Activated T-cell treated with anti-CD3 and anti-CD28 coated beads, Interleukin-2, amount 50 U/mL, for 4 hours (primary cell): ENCODE results near the gene PIGW. TPM values are rescaled to one million over a fixed set of nuclear protein-coding genes. Genes with fewer than 3 reads are reported as not detected.

Experiments
- ATAC-seq, 2 donors: fragments of 200-7000 bp; cut with Tn5 transposase; one replicate each; pipeline ENCODE4 v1.10.0; 2021
- DNase-seq: peaks from one replicate; pipeline ENCODE4 v3.0.0-alpha.2; 2020
- H3K27me3 Mint-ChIP-seq: one replicate; pipeline ENCODE4 v1.8.0; 2021; ENCODE audit warnings: low read depth, mixed read lengths
- H3K36me3 Mint-ChIP-seq: one replicate; pipeline ENCODE4 v1.8.0; 2022; ENCODE audit warnings: mixed read lengths; ENCODE audit not compliant: insufficient read depth
- H3K4me1 Mint-ChIP-seq: one replicate; pipeline ENCODE4 v1.8.0; 2021; ENCODE audit warnings: low read depth, mixed read lengths
- H3K4me3 Mint-ChIP-seq: one replicate; pipeline ENCODE4 v1.8.0; 2021; ENCODE audit warnings: mild to moderate bottlenecking, moderate library complexity, mixed read lengths
- H3K9me3 Mint-ChIP-seq: one replicate; pipeline ENCODE4 v1.8.0; 2021; ENCODE audit warnings: mixed read lengths
- total RNA-seq, 3 donors: library from RNA; stranded (reverse); gene quantifications; one replicate each; pipeline ENCODE4 v1.2.1, GENCODE V29; 2021

The PIGW gene
- total RNA-seq, result 10 to 100 TPM; 34.7 to 45.9 (median 38.0) TPM

DNA sequence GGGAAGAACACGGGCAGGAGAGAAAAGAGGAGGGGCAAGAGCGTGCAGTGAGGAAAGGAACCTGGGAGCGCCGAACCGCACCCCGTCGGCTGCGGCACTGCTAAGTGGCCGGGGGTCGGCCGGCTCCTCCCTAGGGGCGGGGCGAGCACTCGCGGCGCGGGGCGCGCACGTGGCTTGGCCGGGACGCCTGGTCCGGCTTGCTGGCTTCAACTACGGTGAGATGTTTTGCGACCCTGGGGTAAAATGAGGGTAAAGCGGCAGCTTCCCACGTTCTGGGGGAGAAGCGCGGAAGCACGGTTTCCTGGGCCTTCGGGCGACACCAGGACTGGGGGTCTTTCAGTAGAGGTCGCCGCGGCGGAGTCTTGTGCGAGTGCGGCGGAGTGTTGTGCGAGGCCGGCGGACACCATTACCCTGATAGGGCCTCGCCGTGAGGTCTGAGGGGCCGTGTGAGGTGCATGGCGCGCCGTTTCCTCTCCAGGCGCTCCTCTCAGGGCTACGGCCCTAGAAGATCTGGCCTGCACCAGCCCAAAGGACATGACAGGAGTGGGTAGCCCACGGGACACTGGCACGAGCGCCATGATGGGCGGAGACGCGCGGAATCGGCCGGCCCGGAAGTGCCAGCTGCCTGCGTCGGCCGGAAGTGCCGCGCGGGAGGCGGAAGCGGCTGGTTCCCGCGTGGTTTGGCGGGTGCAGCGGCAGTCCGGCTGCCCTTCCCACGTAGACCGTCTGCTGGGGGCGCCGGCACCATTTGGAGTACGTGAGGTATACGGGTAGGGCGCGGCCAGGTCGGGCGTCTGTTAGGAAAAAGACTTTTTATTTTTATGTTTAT, at the start of gene PIGW, which contains the start of gene MYO19:
Gene PIGW, plus strand, starts transcription at position 148 of the 829 bp plus-strand sequence. CDS start 2,115 bp downstream, outside the sequence.
Gene MYO19, minus strand, starts transcription at position 29 of the 829 bp plus-strand sequence. CDS start 2,330 bp downstream, outside the sequence.
- no peaks in the 10 kb centered on the region for H3K27me3 Mint-ChIP-seq
- ATAC-seq (peak; percentile 90 to 92), DNase-seq (peak; percentile 84)
- peaks cover 17% of the 10 kb centered on the region for H3K4me1 Mint-ChIP-seq
- H3K9me3 Mint-ChIP-seq, result no peaks in the 10 kb centered on the region
- H3K4me3 Mint-ChIP-seq, result peak within 1 kb of the TSS; percentile 95
- peaks cover 32% of the 10 kb centered on the region for H3K36me3 Mint-ChIP-seq

DNA sequence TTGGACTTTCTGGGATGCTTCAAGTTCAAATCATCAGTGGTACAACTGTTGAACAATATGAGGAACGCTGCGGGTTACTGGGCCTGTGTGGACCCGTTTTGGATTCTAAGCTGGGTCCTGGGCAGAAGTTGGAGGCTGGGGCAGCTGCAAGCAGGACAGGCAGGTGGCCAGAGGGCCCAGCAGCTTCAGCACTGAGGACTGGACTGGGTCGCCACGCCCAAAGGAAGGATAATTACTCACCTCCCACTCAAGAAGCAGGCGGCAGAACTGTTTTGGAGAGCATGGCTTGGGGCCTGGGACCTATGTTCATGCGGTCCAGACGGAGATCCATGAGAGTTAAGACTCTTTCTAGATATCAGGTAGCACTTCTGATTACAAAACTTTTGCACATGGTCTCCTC, 49.8 kb upstream of the PIGW start:
- H3K27me3 Mint-ChIP-seq, result peaks cover 21% of the 10 kb centered on the region
- H3K9me3 Mint-ChIP-seq, result no peaks in the 10 kb centered on the region

GRCh38 chr17:36485805-36486203, 49.0 kb upstream of the PIGW start:
- DNase-seq (no peak), ATAC-seq (no peak)
- Mint-ChIP-seq H3K4me1 (peaks cover 42% of the 10 kb centered on the region), H3K27me3 (peaks cover 18% of the 10 kb centered on the region), H3K4me3 (peak overlapping the region; percentile 99), H3K9me3 (no peaks in the 10 kb centered on the region), H3K36me3 (peaks cover 12% of the 10 kb centered on the region)

More for the DNA sequence above, 49.8 kb upstream of the PIGW start:
- H3K36me3 Mint-ChIP-seq, result peaks cover 9% of the 10 kb centered on the region
- peak overlapping the region; percentile 53 for H3K4me3 Mint-ChIP-seq
- ATAC-seq (no peak), DNase-seq (no peak)
- H3K4me1 Mint-ChIP-seq, result peaks cover 38% of the 10 kb centered on the region

DNA sequence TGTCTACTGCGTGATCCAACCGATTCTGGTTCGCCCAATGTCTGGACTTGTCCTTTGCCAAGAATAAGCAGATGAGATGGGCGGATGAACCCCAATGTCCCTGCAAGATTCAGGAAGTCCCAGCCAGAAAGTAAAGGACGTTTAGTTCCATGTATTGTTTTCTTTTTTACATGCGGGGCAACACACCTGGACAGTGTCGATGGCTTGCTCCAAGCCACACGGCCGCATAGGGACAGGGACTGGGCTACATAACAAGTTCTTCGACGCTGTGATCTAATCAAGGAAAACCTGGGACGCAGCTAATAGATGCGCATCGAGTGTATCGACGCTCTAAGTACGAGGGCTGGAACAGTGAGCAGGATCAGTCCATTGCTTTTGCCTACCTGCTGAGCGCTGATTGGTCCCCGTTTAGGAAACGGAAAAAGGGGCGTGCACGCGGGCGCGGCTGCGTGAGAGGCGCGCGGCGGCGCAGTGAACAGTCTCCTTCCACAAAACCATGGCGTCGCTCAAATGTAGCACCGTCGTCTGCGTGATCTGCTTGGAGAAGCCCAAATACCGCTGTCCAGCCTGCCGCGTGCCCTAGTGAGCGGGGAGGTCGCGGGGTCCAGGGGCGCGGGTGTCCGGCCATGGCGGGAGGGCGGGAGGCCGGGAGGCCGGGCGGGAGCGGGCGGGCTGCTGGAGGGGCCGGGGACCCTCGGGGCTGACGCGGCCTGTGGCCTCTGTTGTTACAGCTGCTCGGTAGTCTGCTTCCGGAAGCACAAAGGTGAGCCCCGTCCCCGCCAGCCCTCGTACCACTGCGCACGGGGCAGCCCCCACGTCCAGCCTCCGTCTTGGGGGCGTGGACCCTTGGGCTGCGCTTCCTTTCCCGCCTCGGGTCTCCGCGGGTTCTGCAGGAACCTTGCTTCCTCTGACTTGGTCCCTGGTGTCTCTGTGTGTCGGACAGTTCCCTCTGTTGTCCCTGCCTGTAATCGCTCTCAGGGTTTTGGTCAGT, 48.3 kb upstream of the PIGW start, which contains the start of gene ZNHIT3:
Gene ZNHIT3, plus strand, starts transcription at position 478 of the 991 bp plus-strand sequence. Its CDS starts 19 bp downstream, at position 497.
- peak; percentile 83 for DNase-seq
- H3K4me1 Mint-ChIP-seq, result peaks cover 47% of the 10 kb centered on the region
- peak; percentile 95 to 96 for ATAC-seq
- H3K36me3 Mint-ChIP-seq, result peaks cover 12% of the 10 kb centered on the region
- peaks cover 14% of the 10 kb centered on the region for H3K27me3 Mint-ChIP-seq
- H3K9me3 Mint-ChIP-seq, result no peaks in the 10 kb centered on the region
- H3K4me3 Mint-ChIP-seq, result peak within 1 kb of the TSS; percentile 99

DNA sequence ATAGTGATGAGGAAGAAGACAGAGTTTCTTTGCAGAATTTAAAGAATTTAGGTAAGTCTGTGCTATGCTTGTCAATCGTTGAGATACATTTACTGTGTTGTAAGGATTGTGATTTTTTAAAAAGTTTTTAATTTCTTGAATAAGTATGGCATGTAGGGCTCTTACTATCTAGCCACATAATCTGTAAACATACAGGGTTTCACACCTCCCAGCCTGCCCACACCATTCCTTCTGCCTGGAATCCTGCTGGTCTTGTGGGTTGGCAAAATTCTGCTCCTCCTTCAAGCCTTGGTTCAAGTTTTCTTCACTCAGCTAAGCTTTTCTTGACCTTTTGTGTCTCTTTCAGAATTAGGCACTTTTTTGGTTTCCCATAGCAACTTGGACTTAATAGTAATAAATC, 40.8 kb upstream of the PIGW start:
- no peak for ATAC-seq
- H3K4me3 Mint-ChIP-seq, result no peak overlapping the region
- peaks cover 25% of the 10 kb centered on the region for H3K4me1 Mint-ChIP-seq
- no peaks in the 10 kb centered on the region for H3K27me3 Mint-ChIP-seq
- no peaks in the 10 kb centered on the region for H3K9me3 Mint-ChIP-seq
- peaks cover 45% of the 10 kb centered on the region for H3K36me3 Mint-ChIP-seq
- no peak for DNase-seq

- Mint-ChIP-seq H3K4me3 (no peak overlapping the region), H3K9me3 (no peaks in the 10 kb centered on the region), H3K36me3 (peaks cover 41% of the 10 kb centered on the region), H3K4me1 (peaks cover 19% of the 10 kb centered on the region), H3K27me3 (no peaks in the 10 kb centered on the region)
- ATAC-seq (no peak), DNase-seq (no peak)
Observed at GRCh38 chr17:36494674-36495073, 40.1 kb upstream of the PIGW start.

DNA sequence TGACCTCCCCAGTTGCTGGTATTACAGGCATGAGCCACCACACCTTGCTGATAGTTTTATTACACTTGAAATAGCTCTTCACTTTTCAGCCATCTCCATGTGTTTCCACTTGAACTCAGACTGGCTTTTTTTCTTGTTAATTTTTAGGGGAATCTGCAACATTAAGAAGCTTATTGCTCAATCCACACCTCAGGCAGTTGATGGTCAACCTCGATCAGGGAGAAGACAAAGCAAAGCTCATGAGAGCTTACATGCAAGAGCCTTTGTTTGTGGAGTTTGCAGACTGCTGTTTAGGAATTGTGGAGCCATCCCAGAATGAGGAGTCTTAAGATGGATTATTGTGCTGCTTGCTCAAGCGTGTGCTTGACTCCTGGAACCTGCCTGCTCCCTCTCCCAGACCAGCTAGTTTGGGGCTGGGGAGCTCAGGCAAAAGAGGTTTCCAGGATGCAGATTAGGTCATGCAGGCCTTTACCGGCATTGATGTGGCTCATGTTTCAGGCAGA, 39.7 kb upstream of the PIGW start:
- H3K27me3 Mint-ChIP-seq, result no peaks in the 10 kb centered on the region
- no peaks in the 10 kb centered on the region for H3K9me3 Mint-ChIP-seq
- no peak for ATAC-seq
- peaks cover 38% of the 10 kb centered on the region for H3K36me3 Mint-ChIP-seq
- peaks cover 15% of the 10 kb centered on the region for H3K4me1 Mint-ChIP-seq
- no peak overlapping the region for H3K4me3 Mint-ChIP-seq
- no peak for DNase-seq

GRCh38 chr17:36496018-36496789, 38.6 kb upstream of the PIGW start:
- peaks cover 38% of the 10 kb centered on the region for H3K36me3 Mint-ChIP-seq
- no peak overlapping the region for H3K4me3 Mint-ChIP-seq
- H3K4me1 Mint-ChIP-seq, result peaks cover 9% of the 10 kb centered on the region
- ATAC-seq (no peak), DNase-seq (no peak)
- no peaks in the 10 kb centered on the region for H3K27me3 Mint-ChIP-seq
- H3K9me3 Mint-ChIP-seq, result no peaks in the 10 kb centered on the region

DNA sequence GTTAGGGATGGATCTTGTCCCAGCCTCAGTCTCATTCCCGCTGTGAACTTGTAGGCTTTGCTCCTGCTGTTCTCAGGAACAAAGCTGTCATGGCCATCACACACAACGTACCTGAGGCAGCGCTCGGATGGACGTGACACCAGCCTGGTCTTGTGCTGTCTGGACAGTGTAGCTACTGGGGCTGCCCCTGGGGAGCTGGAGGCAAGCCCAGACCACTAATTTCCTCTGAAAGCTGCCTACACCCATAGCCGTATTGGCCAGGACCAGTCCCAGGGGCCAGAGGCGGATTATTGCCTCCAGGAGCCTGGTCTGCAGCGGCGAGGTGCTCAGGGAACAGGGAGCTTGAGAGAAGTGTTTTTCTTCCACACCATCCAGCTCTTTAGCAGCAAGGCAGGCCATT, 36.6 kb upstream of the PIGW start:
- Mint-ChIP-seq H3K9me3 (no peaks in the 10 kb centered on the region), H3K27me3 (no peaks in the 10 kb centered on the region), H3K4me1 (peaks cover 1% of the 10 kb centered on the region), H3K36me3 (peaks cover 41% of the 10 kb centered on the region), H3K4me3 (no peak overlapping the region)
- ATAC-seq (no peak), DNase-seq (no peak)

DNA sequence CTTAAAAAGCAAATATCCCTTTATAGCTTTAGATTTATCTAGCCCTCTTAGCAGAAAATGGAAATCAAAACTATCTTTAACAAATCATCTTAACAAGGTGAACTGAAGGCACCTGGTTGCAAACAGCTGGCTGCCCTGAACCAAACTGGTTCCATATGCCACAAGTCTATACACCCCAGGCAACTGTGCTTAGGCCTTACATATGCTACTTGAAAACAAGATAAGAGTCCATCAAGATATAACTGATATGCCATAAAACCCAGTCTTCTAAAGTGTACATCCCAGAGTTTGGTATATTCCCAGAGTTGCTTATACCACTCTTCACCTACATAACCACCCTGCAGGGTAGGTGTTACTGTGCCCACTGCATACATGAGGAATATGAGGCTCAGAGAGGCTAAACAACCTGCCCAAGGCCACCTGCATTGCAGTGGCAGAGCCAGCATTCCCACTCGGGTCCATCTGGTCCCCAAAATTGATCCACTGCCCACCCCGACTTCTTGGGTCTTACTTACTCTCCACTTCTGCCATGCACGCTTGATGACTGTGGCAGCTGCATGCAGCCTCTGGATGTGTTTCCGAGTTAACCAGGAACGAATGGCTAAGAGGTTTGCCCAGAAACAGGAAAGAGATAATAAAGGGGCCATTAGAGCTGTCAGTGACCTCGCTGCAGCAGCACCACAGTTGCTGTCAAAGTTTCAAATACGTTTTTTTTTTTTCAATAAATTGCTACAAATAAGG, 36.1 kb upstream of the PIGW start:
- no peak overlapping the region for H3K4me3 Mint-ChIP-seq
- H3K9me3 Mint-ChIP-seq, result no peaks in the 10 kb centered on the region
- peaks cover 47% of the 10 kb centered on the region for H3K36me3 Mint-ChIP-seq
- DNase-seq (no peak), ATAC-seq (no peak)
- H3K4me1 Mint-ChIP-seq, result peaks cover 1% of the 10 kb centered on the region
- H3K27me3 Mint-ChIP-seq, result no peaks in the 10 kb centered on the region

GRCh38 chr17:36500745-36501225, 34.0 kb upstream of the PIGW start:
- H3K4me1 Mint-ChIP-seq, result peaks cover 1% of the 10 kb centered on the region
- no peak overlapping the region for H3K4me3 Mint-ChIP-seq
- H3K36me3 Mint-ChIP-seq, result peaks cover 41% of the 10 kb centered on the region
- H3K27me3 Mint-ChIP-seq, result no peaks in the 10 kb centered on the region
- no peaks in the 10 kb centered on the region for H3K9me3 Mint-ChIP-seq
- DNase-seq (no peak), ATAC-seq (peak in 1 of 2 donors; percentile 17)

- no peaks in the 10 kb centered on the region for H3K27me3 Mint-ChIP-seq
- ATAC-seq (no peak), DNase-seq (no peak)
Observed at GRCh38 chr17:36501351-36501750, 33.4 kb upstream of the PIGW start.

GRCh38 chr17:36501963-36502362, 32.8 kb upstream of the PIGW start:
- Mint-ChIP-seq H3K4me1 (peaks cover 1% of the 10 kb centered on the region), H3K9me3 (no peaks in the 10 kb centered on the region)
- ATAC-seq, result no peak

More at GRCh38 chr17:36501351-36501750, 33.4 kb upstream of the PIGW start:
- Mint-ChIP-seq H3K36me3 (peaks cover 37% of the 10 kb centered on the region), H3K4me1 (peaks cover 1% of the 10 kb centered on the region), H3K4me3 (no peak overlapping the region), H3K9me3 (no peaks in the 10 kb centered on the region)

More at GRCh38 chr17:36501963-36502362, 32.8 kb upstream of the PIGW start:
- Mint-ChIP-seq H3K36me3 (peaks cover 38% of the 10 kb centered on the region), H3K27me3 (no peaks in the 10 kb centered on the region), H3K4me3 (no peak overlapping the region)
- DNase-seq, result no peak
